A549 treated with AZD9567 at 1 μM for 4 hours (cell line): Measurements from ENCODE around the gene KLK5. TPM values are rescaled to one million over a fixed set of nuclear protein-coding genes. Genes with fewer than 3 reads are reported as not detected.

Source experiments
- total RNA-seq: library from RNA; stranded (reverse); fragments of 200-300 nt; extraction: Qiagen RNA extraction; gene quantifications from 5 replicates; pipeline ENCODE4 v1.2.3, GENCODE V29; 2022; ENCODE audit not compliant: insufficient read depth

Gene KLK5
- not detected in 5 replicates for total RNA-seq

GRCh38 chr19:50952910-50953309 lies at the start of gene KLK5:
Gene KLK5 (minus strand): TSS chr19:50953038. CDS start chr19:50952657, 381 bp downstream.

GRCh38 chr19:51001515-51001914 lies 48.7 kb upstream of the KLK5 start, which contains the start of gene KLK8:
Gene KLK8 (minus strand): TSS chr19:51001604. CDS start chr19:51001167, 437 bp downstream.

GRCh38 chr19:50983625-50984292 lies 30.9 kb upstream of the KLK5 start, which contains the start of gene KLK7:
Gene KLK7 (minus strand): TSS chr19:50983917. CDS start chr19:50982399, 1,518 bp downstream.

GRCh38 chr19:50969413-50969760 lies 16.5 kb upstream of the KLK5 start, which contains the start of gene KLK6:
Gene KLK6 (minus strand): TSS chr19:50969591. CDS start chr19:50968104, 1,487 bp downstream.

GRCh38 chr19:50911206-50912101 lies 41.4 kb downstream of the KLK5 start, which contains the start of gene KLK4:
Gene KLK4 (minus strand): TSS chr19:50911395. CDS start chr19:50910738, 657 bp downstream.

Other genes starting within 250 kb of the KLK5 start
- gene SHANK1, start 233.2 kb downstream of the KLK5 start, total RNA-seq: 0.09 to 0.53 TPM (median 0.15 TPM) in 4 of 5 replicates, not detected in the other
- gene CLEC11A, start 229.7 kb downstream of the KLK5 start, total RNA-seq: 3.6 to 11.4 TPM (median 10.7 TPM) in 5 replicates
- gene GPR32, start 182.6 kb downstream of the KLK5 start, total RNA-seq: not detected in 5 replicates
- not detected in 5 replicates for gene ACP4, start 162.6 kb downstream of the KLK5 start, total RNA-seq
- gene KLK1, start 129.3 kb downstream of the KLK5 start, total RNA-seq: 0.09 to 0.15 TPM in 2 of 5 replicates, not detected in the others
- not detected in 5 replicates for gene KLK15, start 119.5 kb downstream of the KLK5 start, total RNA-seq
- gene KLK3, start 98.1 kb downstream of the KLK5 start, total RNA-seq: not detected in 5 replicates
- gene KLK2, start 79.6 kb downstream of the KLK5 start, total RNA-seq: 0.16 to 0.24 TPM (median 0.21 TPM) in 4 of 5 replicates, not detected in the other
- gene KLK4, start 41.6 kb downstream of the KLK5 start, total RNA-seq: 0.11 to 0.15 TPM in 2 of 5 replicates, not detected in the others
- 0.17 to 0.30 TPM (median 0.19 TPM) in 4 of 5 replicates, not detected in the other for gene KLK6, start 16.6 kb upstream of the KLK5 start, total RNA-seq
- not detected in 5 replicates for gene KLK7, start 30.9 kb upstream of the KLK5 start, total RNA-seq
- not detected in 5 replicates for gene KLK8, start 48.6 kb upstream of the KLK5 start, total RNA-seq
- gene KLK10, start 66.7 kb upstream of the KLK5 start, total RNA-seq: 0.21 to 0.34 TPM (median 0.28 TPM) in 4 of 5 replicates, not detected in the other
- not detected in 5 replicates for gene KLK11, start 73.6 kb upstream of the KLK5 start, total RNA-seq
- not detected in 5 replicates for gene KLK12, start 82.0 kb upstream of the KLK5 start, total RNA-seq
- 0.10 to 0.22 TPM in 2 of 5 replicates, not detected in the others for gene KLK13, start 112.1 kb upstream of the KLK5 start, total RNA-seq
- gene KLK14, start 129.8 kb upstream of the KLK5 start, total RNA-seq: 0.17 to 0.57 TPM (median 0.33 TPM) in 4 of 5 replicates, not detected in the other
- gene CTU1, start 155.4 kb upstream of the KLK5 start, total RNA-seq: 4.8 to 15.0 TPM (median 12.6 TPM) in 5 replicates
- 0.05 TPM in 1 of 5 replicates, not detected in the others for gene SIGLEC9, start 171.9 kb upstream of the KLK5 start, total RNA-seq
- gene SIGLEC7, start 189.3 kb upstream of the KLK5 start, total RNA-seq: not detected in 5 replicates